HG02588 (cell line): ENCODE measurements around the gene B3GAT1.

Source experiments
- ATAC-seq: cut with Tn5 transposase; IDR thresholded peaks from one replicate; pipeline ENCODE4 v1.9.1; 2021; ENCODE audit warnings: mild to moderate bottlenecking, moderate library complexity; ENCODE audit not compliant: unreplicated experiment

Gene B3GAT1

DNA sequence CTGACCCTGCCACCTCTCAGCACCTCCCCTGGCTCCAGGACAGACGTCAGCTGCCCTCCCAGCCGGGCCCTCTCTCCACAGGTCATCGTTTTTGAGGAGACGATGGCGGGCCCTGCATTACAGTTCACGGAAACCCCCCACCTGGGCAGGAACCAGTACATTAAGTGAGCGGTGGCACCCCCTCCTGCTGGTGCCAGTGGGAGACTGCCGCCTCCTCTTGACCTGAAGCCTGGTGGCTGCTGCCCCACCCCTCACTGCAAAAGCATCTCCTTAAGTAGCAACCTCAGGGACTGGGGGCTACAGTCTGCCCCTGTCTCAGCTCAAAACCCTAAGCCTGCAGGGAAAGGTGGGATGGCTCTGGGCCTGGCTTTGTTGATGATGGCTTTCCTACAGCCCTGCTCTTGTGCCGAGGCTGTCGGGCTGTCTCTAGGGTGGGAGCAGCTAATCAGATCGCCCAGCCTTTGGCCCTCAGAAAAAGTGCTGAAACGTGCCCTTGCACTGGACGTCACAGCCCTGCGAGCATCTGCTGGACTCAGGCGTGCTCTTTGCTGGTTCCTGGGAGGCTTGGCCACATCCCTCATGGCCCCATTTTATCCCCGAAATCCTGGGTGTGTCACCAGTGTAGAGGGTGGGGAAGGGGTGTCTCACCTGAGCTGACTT is 37.0 kb downstream of the B3GAT1 start:
- ATAC-seq: no peak

GRCh38 chr11:134374171-134374570 is 37.9 kb downstream of the B3GAT1 start:
- no peak for ATAC-seq

DNA sequence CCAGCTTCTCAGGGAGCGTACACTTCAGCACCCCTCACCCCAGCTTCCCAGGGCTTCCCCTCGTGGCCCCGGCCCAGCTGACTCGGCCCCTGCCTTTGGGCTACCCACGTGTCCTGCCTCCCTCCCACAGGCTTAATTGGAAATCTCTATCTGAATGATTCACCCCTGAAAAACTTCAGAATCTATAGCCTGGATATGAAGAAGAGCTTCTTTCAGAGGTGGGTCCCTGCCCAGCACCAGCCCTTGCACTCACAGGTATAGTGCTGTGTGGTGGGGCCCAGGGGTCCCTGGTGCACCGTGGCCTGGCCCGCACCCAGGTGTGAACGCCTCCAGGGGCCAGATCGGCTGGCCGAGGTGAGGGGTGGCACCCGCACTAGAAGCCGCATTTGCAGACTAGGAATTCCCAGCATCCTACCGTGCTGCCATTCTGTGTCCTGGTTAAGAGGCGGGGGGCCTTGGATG is 38.4 kb downstream of the B3GAT1 start:
- no peak for ATAC-seq

GRCh38 chr11:134372961-134373360 is 39.1 kb downstream of the B3GAT1 start:
- no peak for ATAC-seq

GRCh38 chr11:134372536-134372935 is 39.5 kb downstream of the B3GAT1 start:
- no peak for ATAC-seq

DNA sequence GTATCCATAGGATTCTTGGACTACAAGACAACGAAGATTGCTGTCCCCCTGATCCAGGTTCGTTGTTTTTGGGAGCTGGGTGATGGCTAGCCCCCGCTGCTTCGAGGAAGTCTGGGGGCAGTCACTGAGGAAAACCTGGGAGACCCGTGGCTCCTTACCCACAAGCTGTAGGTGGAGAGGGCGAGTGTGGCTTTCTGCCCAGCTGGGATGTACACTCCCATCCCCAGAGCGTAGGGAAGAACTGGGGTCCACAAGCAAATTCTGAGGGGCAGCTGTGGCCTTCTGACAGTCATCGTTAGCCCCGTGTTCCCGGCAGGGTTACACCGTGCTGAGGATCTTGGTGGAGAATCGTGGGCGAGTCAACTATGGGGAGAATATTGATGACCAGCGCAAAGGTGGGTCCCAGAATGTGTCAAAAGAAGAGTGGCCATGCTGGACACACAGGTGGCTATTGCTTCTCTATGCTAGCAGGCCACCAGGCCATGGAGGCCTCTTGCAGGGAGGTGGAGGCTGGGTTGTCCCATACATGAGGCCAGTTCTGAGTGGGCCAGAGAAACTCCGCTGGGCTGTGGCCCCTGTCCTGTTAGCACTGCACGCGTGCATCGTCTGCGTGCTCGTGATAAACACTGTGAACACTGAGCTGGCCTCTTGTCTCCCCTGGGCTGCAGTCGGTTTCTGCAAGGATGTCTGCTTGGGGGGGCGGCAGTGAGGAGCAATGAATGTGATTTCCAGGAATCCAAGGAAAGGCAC is 40.4 kb downstream of the B3GAT1 start:
- no peak for ATAC-seq

DNA sequence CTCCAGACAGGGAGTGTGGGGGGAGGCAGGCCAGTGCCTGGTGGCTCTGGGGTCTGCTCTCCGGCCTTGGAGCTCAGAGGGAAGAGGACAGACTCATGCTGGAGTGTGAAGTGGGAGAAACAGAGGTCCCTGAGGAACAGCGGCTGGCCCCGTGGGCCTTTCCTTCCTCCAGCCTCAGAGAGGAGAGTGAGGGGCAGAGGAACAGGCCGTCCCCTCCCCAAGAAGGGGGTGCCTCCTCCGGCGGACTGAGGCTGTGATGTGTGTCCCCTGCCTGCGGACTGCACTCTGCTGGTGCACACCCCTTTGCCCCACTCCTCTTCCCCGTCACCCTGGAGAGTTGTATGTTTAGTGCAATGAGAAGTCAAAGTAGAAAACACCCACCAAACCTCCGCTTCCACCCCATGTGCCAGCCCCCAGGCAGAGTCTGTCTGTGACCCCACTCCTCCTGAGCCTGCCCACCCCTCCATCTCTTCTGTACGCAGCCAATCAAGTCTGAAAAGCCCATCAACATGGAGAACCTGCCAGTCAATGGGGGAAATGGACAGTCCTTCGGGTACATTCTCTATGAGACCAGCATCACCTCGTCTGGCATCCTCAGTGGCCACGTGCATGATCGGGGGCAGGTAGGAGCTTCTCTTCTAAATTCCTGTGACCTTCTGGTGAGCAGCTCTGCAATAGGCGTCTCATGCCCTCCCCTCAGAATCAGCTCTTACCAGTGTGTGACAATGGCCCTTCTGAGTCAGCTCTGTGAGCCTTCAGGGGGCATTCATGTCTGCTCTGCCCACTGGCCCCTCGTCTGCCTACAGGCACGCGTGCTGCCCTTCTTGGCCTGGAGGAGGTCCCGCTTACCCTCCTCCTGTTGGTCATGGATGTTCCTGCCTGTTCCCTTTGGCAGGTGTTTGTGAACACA is 41.3 kb downstream of the B3GAT1 start:
- ATAC-seq: no peak

GRCh38 chr11:134369656-134370525 is 42.2 kb downstream of the B3GAT1 start:
- no peak for ATAC-seq

DNA sequence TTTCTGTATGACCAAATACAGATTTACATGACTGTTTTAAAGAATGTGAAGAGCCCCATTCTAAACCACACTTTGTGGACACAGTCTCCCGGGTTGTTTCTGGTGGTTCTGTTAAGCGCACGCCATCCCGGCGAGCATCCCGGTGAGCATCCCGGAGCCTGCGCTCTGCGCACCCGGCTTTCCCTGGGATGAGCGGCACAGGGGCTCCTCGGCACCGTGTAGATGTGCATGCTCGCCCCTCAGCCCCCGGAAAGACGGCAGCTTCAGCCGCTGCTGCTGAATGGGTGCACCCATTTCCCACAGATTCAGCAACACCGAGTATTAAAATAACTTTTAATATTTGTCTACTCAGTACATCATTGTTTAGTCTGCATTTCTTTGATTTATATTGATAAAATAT is 44.3 kb downstream of the B3GAT1 start:
- ATAC-seq: no peak

GRCh38 chr11:134366254-134366653 is 45.8 kb downstream of the B3GAT1 start:
- ATAC-seq: no peak

- no peak for ATAC-seq
Observed at GRCh38 chr11:134365011-134365925, 46.8 kb downstream of the B3GAT1 start.

GRCh38 chr11:134364261-134364660 is 47.8 kb downstream of the B3GAT1 start:
- no peak for ATAC-seq

DNA sequence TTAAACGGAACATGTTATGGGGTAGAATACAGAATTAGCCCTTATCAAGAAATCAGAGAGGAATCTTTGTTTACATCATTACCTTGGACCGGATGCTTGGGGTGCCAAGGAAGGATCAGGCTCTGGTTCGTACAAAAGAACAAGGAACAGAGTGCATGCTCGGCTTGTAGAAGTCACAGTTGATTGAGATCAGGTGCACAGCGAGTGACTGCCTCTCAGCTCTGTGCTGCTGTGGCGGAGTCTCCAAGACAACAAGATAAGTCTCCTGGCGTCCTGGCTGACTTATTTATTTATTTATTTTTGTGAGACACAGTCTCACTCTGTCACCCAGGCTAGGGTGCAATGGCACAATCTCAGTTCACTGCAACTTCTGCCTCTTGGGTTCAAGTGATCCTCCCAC is 48.5 kb downstream of the B3GAT1 start:
- no peak for ATAC-seq

GRCh38 chr11:134363161-134363560 is 48.9 kb downstream of the B3GAT1 start:
- no peak for ATAC-seq

GRCh38 chr11:134362192-134362901 is 49.7 kb downstream of the B3GAT1 start:
- ATAC-seq: no peak

DNA sequence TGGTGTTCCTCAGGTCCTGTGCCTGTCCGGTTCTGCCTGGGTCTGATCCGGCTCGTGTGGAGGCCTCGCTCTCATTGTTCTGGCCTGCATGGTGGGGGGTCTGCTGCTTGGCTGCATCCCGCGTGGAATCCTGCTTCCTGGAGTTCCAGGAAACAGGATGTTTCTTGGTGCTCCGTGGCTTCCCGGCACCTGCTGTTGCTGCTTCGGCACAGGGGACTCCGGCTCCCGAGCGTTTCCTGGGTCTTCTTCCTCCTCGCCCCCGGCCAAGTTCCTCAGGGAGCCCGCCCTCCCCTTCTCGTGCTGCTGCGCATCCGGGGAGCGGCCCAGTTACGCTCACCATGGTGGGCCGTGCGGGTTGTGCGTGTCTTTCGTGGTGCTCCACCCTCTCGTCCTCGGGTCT is 50.4 kb downstream of the B3GAT1 start:
- ATAC-seq: no peak

- ATAC-seq: peak; percentile 80
Observed at GRCh38 chr11:134360050-134360835, 51.8 kb downstream of the B3GAT1 start.

DNA sequence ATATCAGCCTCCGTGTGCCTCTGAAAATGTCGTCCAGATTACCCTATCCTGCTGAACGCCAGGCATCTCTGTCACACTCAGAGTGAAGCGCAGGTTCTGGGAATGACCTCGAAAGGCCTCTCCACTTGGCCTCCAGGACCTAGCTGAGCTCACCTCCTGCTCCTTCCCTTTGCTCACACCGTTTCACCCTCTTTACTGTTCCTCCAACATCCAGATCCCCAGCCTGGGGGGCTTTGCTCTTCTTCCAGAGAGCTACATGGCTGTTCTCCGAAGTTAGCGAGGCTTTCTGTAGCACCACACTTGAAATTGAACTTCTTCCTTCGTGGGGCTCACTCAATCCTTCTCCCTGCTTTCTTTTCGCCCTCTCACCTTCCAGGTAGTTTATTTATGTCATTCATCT is 52.4 kb downstream of the B3GAT1 start:
- ATAC-seq: no peak
